ENCODE results near the gene ARL11.

The ARL11 gene

GRCh38 chr13:49615836-49616675 is 12.3 kb upstream of the ARL11 start:
- DNase-seq: no peak

- no peak for DNase-seq
Measured at GRCh38 chr13:49616676-49617065, 11.6 kb upstream of the ARL11 start.

- DNase-seq: no peak
Measured at GRCh38 chr13:49620170-49620621, 8.1 kb upstream of the ARL11 start.

DNA sequence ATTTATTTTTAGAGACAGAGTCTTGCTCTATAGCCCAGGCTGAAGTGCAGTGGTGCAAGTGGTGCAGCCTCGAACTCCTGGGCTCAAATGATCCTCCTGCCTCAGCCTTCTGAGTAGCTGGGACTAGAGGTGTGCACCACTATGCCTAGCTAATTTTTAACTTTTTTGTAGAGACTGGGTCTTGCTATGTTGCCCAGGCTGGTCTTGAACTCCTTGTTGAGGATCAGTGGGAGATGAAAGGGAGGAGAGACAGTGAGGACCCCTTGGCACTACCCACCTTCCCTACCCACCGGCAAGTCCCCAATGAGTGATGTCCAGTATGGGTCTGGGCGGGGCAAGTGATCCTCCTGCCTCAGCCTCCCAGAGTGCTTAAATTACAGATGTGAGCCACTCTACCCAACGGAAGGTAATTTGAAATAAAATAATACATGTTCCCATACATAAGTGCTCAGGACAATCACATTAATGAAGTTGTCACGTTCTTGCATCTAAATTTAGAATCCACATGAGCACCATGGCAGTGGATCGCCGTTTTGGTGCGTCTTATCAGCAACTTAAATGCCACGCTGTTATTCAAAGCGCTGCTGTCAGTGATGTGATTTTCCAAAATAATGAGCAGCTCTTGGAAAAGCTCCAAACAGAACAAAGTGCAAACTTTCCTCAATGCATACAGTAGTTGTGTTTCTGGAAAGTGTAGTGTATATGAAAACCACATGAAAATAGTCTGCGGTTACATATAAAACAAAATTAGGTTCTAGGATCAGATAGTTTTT is 5.9 kb upstream of the ARL11 start:
- no peak for DNase-seq

- no peak for DNase-seq
Measured at GRCh38 chr13:49624229-49624628, 4.1 kb upstream of the ARL11 start.

DNA sequence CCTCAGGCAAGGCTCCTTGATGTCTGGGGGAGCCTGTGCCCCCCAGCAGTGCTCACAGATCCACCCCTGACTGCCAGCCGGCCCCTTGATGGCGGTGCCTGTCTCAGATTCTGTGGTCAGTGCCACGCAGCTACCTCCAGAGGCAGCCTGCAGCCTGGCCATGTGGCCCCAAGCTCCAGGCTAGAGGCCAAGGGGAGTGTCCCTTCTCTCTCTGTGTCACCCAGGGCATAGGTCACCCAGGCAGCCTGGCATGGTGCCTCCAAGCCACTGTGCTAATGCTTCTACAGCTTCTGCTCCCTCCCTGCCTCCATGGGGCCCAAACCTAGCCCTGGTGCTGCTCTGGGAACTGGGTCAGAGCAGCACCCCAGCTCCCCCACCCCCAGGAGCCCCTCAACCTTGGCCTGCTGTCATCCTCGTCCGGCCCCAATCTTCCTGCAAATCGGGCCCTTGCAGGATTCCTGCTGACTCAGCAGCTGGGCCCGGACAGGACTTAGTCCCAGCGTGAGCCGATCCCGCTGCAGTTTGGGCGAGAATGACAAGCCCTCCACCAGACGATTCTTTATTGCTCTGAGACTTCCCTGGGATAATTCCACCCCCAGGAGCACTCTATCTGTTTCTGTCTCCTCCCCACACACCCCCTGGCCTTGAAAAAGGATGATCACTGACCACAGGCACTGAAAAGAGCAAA is 2.8 kb upstream of the ARL11 start:
- DNase-seq: no peak

DNA sequence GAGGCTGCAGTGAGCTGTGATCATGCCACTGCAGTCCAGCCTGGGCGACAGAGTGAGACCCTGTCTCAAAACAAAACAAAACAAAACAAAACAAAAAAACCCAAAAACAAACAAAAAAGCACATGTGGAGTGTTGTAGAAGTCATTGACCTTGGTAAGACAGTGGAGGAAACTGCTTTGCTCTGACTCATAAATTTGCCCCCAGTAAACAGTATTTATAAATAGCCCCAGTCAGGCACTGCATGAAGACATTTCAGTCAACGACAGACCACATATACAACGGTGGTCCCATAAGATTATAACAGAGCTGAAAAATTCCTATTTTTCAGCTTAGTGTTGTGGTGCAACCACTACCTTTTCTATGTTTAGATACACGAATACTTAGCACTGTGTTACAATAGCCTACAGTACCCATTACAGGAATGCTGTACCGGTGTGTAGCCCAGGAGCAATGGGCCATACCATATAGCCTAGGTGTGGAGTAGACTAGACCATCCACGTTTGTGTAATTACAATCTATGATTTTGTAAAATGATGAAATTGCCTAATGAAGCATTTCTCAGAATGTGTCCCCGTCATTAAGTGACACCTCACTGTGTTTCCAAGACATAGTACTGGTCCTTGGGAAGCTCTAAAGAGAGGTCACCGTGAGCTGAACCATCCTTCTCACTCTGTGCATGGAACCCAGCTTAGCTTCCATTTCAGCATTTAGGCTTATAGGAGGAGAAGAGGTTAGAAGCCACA is 1.1 kb downstream of the ARL11 start:
- DNase-seq: no peak

GRCh38 chr13:49629947-49630346 is 1.6 kb downstream of the ARL11 start:
- DNase-seq: no peak

GRCh38 chr13:49630580-49630979 is 2.3 kb downstream of the ARL11 start:
- no peak for DNase-seq

DNA sequence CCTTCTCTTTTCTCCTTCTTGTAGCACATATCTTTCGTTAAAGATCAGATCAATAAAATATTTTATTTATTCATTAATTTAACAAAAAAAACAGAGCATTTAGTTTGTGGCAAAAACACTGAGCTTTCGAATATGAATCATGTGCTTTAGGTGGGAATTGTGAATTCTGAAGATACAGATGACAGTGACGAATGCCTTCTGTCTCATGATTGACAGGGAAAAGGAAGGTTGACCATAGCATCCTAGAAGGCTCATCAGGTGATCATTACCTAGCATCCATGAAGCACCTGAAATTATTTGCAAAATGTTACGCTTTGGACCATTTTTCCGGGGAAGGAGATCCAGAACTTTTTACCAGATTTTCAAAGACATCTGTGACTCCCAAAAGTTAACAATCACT is 3.8 kb downstream of the ARL11 start:
- DNase-seq: no peak

- DNase-seq: no peak
Measured at GRCh38 chr13:49633710-49634109, 5.4 kb downstream of the ARL11 start.

- DNase-seq: no peak
Measured at GRCh38 chr13:49635599-49636433, 7.5 kb downstream of the ARL11 start.

DNA sequence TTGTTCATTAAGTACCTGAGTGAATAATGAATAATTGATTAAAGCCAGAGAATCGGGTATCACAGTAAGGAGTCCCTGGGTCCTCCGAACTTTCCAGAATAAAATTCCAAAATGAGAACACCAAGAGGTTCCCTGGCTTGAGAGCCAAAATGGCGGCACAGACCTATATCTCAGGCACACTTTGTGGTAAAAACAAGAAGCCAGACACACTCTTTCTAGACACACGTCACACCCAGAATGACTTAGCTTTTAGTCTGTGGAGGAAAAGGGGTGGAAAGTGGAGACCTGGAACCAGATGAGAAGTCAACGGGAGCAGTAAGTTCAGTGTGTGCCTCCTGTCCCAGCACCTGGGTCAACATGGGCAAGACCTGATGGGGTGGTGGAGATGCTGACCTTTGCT is 8.4 kb downstream of the ARL11 start:
- no peak for DNase-seq

GRCh38 chr13:49638030-49638743 is 9.9 kb downstream of the ARL11 start:
- DNase-seq: no peak

DNA sequence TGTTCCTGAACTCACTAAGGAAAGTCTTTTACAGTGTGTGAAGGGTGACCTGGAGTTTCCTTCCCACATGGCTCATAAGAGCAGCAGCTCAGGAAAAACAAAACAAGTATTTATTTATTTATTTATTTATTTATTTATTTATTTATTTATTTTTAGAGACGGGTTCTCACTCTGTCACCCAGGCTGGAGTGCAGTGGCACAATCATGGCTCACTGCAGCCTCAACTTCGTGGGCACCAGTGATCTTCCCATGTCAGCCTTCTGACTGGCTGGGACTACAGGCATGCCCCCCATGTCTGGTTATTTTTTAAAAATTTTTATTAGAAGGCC is 10.4 kb downstream of the ARL11 start:
- DNase-seq: no peak

GRCh38 chr13:49641801-49642291 is 13.5 kb downstream of the ARL11 start:
- no peak for DNase-seq

- DNase-seq: no peak
Measured at GRCh38 chr13:49643035-49643646, 14.8 kb downstream of the ARL11 start.

- no peak for DNase-seq
Measured at GRCh38 chr13:49645451-49645850, 17.1 kb downstream of the ARL11 start.

DNA sequence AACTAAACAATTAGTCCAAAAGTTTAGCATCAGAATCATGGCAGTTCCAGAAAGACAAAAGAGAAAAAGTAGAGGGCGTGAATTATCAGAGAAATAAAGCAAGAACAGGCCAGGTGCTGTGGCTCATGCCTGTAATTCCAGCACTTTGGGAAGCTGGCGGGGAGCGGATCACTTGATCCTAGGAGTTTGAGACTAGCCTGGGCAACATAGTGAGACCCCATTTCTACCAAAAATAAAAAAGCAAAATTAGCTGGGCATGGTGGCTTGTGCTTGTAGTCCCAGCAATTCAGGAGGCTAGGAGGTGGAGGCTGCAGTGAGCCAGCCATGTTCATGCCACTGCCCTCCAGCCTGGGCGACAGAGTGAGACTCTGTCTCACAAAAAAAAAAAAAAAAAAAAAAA is 18.4 kb downstream of the ARL11 start:
- DNase-seq: no peak

DNA sequence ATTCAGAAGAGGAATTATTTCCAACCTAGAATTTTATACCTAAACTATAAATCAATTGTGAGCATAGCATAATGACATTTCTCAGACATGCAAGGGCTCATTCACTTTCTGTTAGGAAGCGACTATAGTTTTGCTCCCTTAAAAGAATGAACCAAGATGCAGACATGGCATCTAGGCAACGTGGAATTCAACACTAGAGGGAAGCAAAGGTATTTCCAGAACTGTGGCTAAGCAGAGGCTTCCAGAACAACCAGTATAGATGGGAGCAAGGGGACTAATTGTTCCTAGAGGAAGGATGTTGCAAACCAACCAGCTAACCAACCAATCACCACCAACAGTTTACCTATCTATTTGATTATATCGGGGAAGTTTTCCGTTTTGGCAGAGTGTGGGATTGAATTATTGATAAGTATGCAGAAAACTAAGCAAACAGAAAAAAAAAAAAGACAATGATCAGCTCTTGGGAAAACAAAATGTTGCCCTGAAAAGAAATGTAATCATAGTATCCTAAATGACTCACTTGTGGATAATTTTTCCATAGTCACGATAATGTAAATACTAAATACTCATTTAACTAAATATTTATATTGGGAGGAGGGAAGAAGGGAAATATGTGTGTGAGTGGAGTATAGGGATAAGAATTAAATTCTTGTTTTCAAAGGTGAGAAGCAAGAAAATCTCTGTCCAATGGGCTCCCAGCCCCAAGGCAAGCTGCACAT is 21.1 kb downstream of the ARL11 start:
- peak; percentile 9 for DNase-seq

Measured in NCI-H2171 treated with DMSO at 0.1 percent for 48 hours (cell line).